ENCODE data around the gene TAS2R38.

GRCh38 chr7:141941075-141941474 is 32.5 kb downstream of the TAS2R38 start:
- TF ChIP-seq CTCF (IDR thresholded peaks at IDR 0.05) (no peak), POLR2A (IDR thresholded peaks at IDR 0.05) (no peak)

Data from stomach (tissue), 4 donors.